MM.1S (cell line): ENCODE results near the gene UBN1.

Source experiments
- DNase-seq: peaks from one replicate; pipeline ENCODE4 v3.0.0-alpha.2; 2015
- H2AFZ ChIP-seq: fragments of 300-600 bp; sonication (generic); 2 replicates; pipeline ENCODE4 v1.6.0; 2016; ENCODE audit warnings: antibody characterized with exemption, low read length
- H3F3A ChIP-seq: fragments of 300-600 bp; sonication (generic); 2 replicates; pipeline ENCODE4 v1.6.1; 2016; ENCODE audit warnings: mild to moderate bottlenecking, antibody characterized with exemption, low read length, moderate library complexity, mixed read lengths; ENCODE audit not compliant: insufficient read depth
- H3K27ac ChIP-seq: fragments of 300-600 bp; sonication (generic); 2 replicates; pipeline ENCODE4 v1.5.1; 2016; ENCODE audit warnings: mild to moderate bottlenecking, low read length
- H3K27me3 ChIP-seq: fragments of 300-600 bp; sonication (generic); replicated peaks from 2 replicates; pipeline ENCODE4 v1.6.0; 2016; ENCODE audit warnings: low read length; ENCODE audit not compliant: insufficient read depth
- H3K36me3 ChIP-seq: fragments of 300-600 bp; sonication (generic); replicated peaks from 2 replicates; pipeline ENCODE4 v1.6.1; 2016; ENCODE audit warnings: mild to moderate bottlenecking, low read length, mixed read lengths; ENCODE audit not compliant: insufficient read depth
- H3K4me1 ChIP-seq: fragments of 300-600 bp; sonication (generic); 2 replicates; pipeline ENCODE4 v1.6.1; 2016; ENCODE audit warnings: low read length, mixed read lengths
- H3K4me2 ChIP-seq: fragments of 300-600 bp; sonication (generic); 2 replicates; pipeline ENCODE4 v1.6.0; 2016; ENCODE audit warnings: low read depth, low read length
- H3K4me3 ChIP-seq: fragments of 300-600 bp; sonication (generic); 2 replicates; pipeline ENCODE4 v1.5.1; 2016; ENCODE audit warnings: low read length, mixed read lengths
- H3K79me2 ChIP-seq: fragments of 300-600 bp; sonication (generic); 2 replicates; pipeline ENCODE4 v1.6.1; 2016; ENCODE audit warnings: mixed run types, low read length, mixed read lengths
- H3K9ac ChIP-seq: fragments of 300-600 bp; sonication (generic); 2 replicates; pipeline ENCODE4 v1.6.1; 2016; ENCODE audit warnings: low read length, mixed read lengths
- H3K9me2 ChIP-seq: fragments of 300-600 bp; sonication (generic); replicated peaks from 2 replicates; pipeline ENCODE4 v1.6.1; 2016; ENCODE audit warnings: mild to moderate bottlenecking, low read length, mixed read lengths; ENCODE audit not compliant: insufficient read depth
- H3K9me3 ChIP-seq: fragments of 300-600 bp; sonication (generic); replicated peaks from 2 replicates; pipeline ENCODE4 v1.6.1; 2016; ENCODE audit warnings: mild to moderate bottlenecking, low read length, mixed read lengths; ENCODE audit not compliant: insufficient read depth
- H4K20me1 ChIP-seq: fragments of 300-600 bp; sonication (generic); 2 replicates; pipeline ENCODE4 v1.6.1; 2016; ENCODE audit warnings: mild to moderate bottlenecking, low read length, moderate library complexity, mixed read lengths; ENCODE audit not compliant: insufficient read depth
- EZH2 ChIP-seq: fragments of 300-600 bp; sonication (generic); optimal IDR thresholded peaks from 2 replicates; pipeline ENCODE3; 2017; ENCODE audit warnings: low read depth, mild to moderate bottlenecking, antibody characterized with exemption, low read length, mixed read lengths
- EZH2phosphoT487 ChIP-seq: fragments of 300-600 bp; sonication (generic); IDR thresholded peaks from 2 replicates; pipeline ENCODE4 v1.6.1; 2018; ENCODE audit warnings: antibody characterized with exemption, low read length
- TF ChIP-seq, protein P1 (sequence below): fragments of 300-600 bp; sonication (generic); IDR thresholded peaks from 2 replicates; pipeline ENCODE4 v1.5.1; 2016; ENCODE audit warnings: antibody characterized with exemption, low read length, mixed read lengths

Gene UBN1

DNA sequence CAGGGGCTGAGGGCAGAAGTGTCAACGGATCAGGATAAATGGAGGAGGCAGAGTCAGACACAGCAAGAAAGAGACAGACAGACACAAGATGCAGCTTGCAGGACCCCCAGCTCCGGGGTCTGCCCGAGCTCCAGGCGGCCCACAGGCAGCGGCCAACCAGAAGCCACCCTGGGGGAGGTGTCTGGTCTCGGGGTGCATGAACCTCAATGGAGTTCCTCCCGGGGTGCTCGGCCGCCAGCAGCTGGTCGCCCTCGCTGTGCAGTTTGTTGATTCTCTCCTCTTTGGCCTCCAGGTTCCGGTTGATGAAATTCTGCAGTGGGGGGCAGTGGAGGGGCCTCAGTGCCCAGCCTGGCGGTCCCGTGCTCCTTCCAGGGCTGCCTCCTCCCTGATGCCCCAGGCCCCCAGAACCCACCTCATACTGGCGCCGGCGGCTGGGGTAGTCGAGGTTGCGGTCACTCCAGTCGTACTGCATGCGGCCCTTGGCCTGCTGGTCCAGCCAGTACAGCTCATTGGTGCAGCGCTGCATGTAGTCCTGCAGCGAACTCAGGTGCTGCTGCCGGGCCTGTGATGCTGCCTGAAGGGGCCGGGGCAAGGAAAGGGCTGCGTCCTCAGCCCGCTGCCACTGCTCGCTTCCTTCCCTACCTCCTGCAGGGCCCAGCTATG lies 51.7 kb downstream of the UBN1 start:
- DNase-seq = no peak
- no peaks in the 10 kb centered on the region for H3K9me3 ChIP-seq
- no peak overlapping the region for H3K9ac ChIP-seq
- H3K36me3 ChIP-seq = no peaks in the 10 kb centered on the region
- H3K27me3 ChIP-seq = peaks cover 33% of the 10 kb centered on the region
- H4K20me1 ChIP-seq = no peaks in the 10 kb centered on the region
- no peaks in the 10 kb centered on the region for H3K4me1 ChIP-seq
- H3K27ac ChIP-seq = no peak overlapping the region
- H3F3A ChIP-seq = no peaks in the 10 kb centered on the region
- no peaks in the 10 kb centered on the region for H3K9me2 ChIP-seq
- TF ChIP-seq EZH2phosphoT487 = no peak
- TF ChIP-seq, protein P1, sequence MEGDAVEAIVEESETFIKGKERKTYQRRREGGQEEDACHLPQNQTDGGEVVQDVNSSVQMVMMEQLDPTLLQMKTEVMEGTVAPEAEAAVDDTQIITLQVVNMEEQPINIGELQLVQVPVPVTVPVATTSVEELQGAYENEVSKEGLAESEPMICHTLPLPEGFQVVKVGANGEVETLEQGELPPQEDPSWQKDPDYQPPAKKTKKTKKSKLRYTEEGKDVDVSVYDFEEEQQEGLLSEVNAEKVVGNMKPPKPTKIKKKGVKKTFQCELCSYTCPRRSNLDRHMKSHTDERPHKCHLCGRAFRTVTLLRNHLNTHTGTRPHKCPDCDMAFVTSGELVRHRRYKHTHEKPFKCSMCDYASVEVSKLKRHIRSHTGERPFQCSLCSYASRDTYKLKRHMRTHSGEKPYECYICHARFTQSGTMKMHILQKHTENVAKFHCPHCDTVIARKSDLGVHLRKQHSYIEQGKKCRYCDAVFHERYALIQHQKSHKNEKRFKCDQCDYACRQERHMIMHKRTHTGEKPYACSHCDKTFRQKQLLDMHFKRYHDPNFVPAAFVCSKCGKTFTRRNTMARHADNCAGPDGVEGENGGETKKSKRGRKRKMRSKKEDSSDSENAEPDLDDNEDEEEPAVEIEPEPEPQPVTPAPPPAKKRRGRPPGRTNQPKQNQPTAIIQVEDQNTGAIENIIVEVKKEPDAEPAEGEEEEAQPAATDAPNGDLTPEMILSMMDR = no peak
- H3K4me3 ChIP-seq = no peak overlapping the region
- H2AFZ ChIP-seq = no peak overlapping the region
- H3K79me2 ChIP-seq = no peaks in the 10 kb centered on the region
- H3K4me2 ChIP-seq = no peak overlapping the region

DNA sequence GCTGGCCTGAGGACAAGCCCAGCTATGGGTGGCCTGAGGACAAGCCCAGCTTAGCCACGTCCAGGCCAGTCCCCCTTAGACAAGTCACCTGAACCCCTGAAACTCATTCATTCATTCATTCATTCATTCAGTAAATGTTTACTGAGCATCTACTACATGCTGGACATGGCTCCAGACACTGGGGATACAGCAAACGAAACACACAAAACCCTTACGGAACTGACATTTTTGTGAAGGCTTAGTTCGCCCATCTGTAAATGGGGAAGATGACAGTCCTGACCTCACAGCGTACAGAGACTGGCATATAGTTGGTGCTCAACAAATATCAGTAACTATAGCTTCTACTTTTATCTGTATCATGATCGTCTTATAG lies 52.2 kb downstream of the UBN1 start:
- no peak overlapping the region for H3K9ac ChIP-seq
- H2AFZ ChIP-seq = no peak overlapping the region
- no peaks in the 10 kb centered on the region for H4K20me1 ChIP-seq
- TF ChIP-seq, protein P1 = no peak
- TF ChIP-seq EZH2 (no peak), EZH2phosphoT487 (no peak)
- H3K9me2 ChIP-seq = no peaks in the 10 kb centered on the region
- DNase-seq = no peak
- H3K36me3 ChIP-seq = no peaks in the 10 kb centered on the region
- no peaks in the 10 kb centered on the region for H3K79me2 ChIP-seq
- no peaks in the 10 kb centered on the region for H3K9me3 ChIP-seq
- H3K4me1 ChIP-seq = no peaks in the 10 kb centered on the region
- no peak overlapping the region for H3K27ac ChIP-seq
- peaks cover 38% of the 10 kb centered on the region for H3K27me3 ChIP-seq
- no peak overlapping the region for H3K4me2 ChIP-seq
- no peak overlapping the region for H3K4me3 ChIP-seq
- H3F3A ChIP-seq = no peaks in the 10 kb centered on the region

DNA sequence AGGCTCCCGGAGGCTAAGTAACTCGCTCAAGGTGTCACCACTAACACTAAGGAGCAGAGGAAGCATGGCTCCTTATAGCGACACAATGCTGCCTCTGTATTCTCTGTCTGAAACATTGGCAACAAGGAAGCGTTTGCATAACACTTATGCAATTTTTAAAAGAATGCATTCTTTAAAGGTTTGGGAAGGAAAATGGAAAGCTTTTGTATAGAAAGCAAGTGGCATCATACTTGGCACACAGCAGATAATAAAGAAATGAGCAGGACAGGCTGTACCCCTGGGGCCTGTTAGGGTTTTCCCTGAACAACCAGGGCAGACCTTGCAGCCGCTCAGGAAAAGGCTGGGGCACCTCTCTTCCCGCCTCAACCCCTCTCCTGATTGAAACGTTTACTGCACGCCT lies 52.8 kb downstream of the UBN1 start:
- no peaks in the 10 kb centered on the region for H3K79me2 ChIP-seq
- DNase-seq = no peak
- H4K20me1 ChIP-seq = no peaks in the 10 kb centered on the region
- H3K9me3 ChIP-seq = no peaks in the 10 kb centered on the region
- no peaks in the 10 kb centered on the region for H3K4me1 ChIP-seq
- no peaks in the 10 kb centered on the region for H3K9me2 ChIP-seq
- H3K36me3 ChIP-seq = no peaks in the 10 kb centered on the region
- H3K4me2 ChIP-seq = no peak overlapping the region
- no peaks in the 10 kb centered on the region for H3F3A ChIP-seq
- H2AFZ ChIP-seq = no peak overlapping the region
- TF ChIP-seq EZH2 = no peak
- TF ChIP-seq, protein P1 = no peak
- TF ChIP-seq EZH2phosphoT487 = no peak
- no peak overlapping the region for H3K4me3 ChIP-seq
- H3K27ac ChIP-seq = no peak overlapping the region
- H3K9ac ChIP-seq = no peak overlapping the region
- H3K27me3 ChIP-seq = peaks cover 44% of the 10 kb centered on the region
